Osteocyte (in vitro differentiated cells): ENCODE measurements around the gene GPR18. TPM values are rescaled to one million over a fixed set of nuclear protein-coding genes. Genes with fewer than 3 reads are reported as not detected.

Experiments used
- DNase-seq: peaks from one replicate; pipeline ENCODE4 v3.0.0; 2021; ENCODE audit warnings: mixed read lengths; ENCODE audit not compliant: unreplicated experiment; ENCODE audit errors: extremely low spot score
- H3K27ac Mint-ChIP-seq: one replicate; pipeline ENCODE4 v1.8.0; 2021; ENCODE audit warnings: mild to moderate bottlenecking, mixed read lengths; ENCODE audit not compliant: unreplicated experiment
- H3K27me3 Mint-ChIP-seq: one replicate; pipeline ENCODE4 v1.8.0; 2021; ENCODE audit warnings: mixed read lengths; ENCODE audit not compliant: unreplicated experiment
- H3K36me3 Mint-ChIP-seq: one replicate; pipeline ENCODE4 v1.8.0; 2021; ENCODE audit warnings: mixed read lengths; ENCODE audit not compliant: unreplicated experiment
- H3K4me1 Mint-ChIP-seq: one replicate; pipeline ENCODE4 v1.8.0; 2021; ENCODE audit warnings: mixed read lengths; ENCODE audit not compliant: unreplicated experiment
- H3K4me3 Mint-ChIP-seq: one replicate; pipeline ENCODE4 v1.8.0; 2021; ENCODE audit warnings: mild to moderate bottlenecking, moderate library complexity, mixed read lengths; ENCODE audit not compliant: unreplicated experiment
- H3K9me3 Mint-ChIP-seq: one replicate; pipeline ENCODE4 v1.8.0; 2021; ENCODE audit warnings: mixed read lengths; ENCODE audit not compliant: unreplicated experiment
- CTCF ChIP-seq: fragments of 200-600 bp; sonication (generic); IDR thresholded peaks from 2 replicates; pipeline ENCODE4 v1.5.0; 2021; ENCODE audit warnings: antibody characterized with exemption, mild to moderate bottlenecking, moderate library complexity
- total RNA-seq: library from RNA; stranded (reverse); gene quantifications from 2 replicates; pipeline ENCODE4 v1.2.1, GENCODE V29; 2021

Gene GPR18
- total RNA-seq, 1 donor from 2014 or later = not detected

- no peak for DNase-seq
- H3K27ac Mint-ChIP-seq = peak overlapping the region; percentile 36
- peaks cover 11% of the 10 kb centered on the region for H3K36me3 Mint-ChIP-seq
- TF ChIP-seq CTCF = no peak
- H3K4me1 Mint-ChIP-seq = peaks cover 20% of the 10 kb centered on the region
- H3K27me3 Mint-ChIP-seq = no peaks in the 10 kb centered on the region
- no peak overlapping the region for H3K4me3 Mint-ChIP-seq
- H3K9me3 Mint-ChIP-seq = peaks cover 14% of the 10 kb centered on the region
Observed at GRCh38 chr13:99227331-99227900, 30.8 kb downstream of the GPR18 start.

- peaks cover 20% of the 10 kb centered on the region for H3K4me1 Mint-ChIP-seq
Observed at GRCh38 chr13:99226513-99226912, 31.7 kb downstream of the GPR18 start.

GRCh38 chr13:99225078-99225477, 33.1 kb downstream of the GPR18 start:
- Mint-ChIP-seq H3K36me3 (peaks cover 16% of the 10 kb centered on the region), H3K4me3 (no peak overlapping the region), H3K4me1 (peaks cover 22% of the 10 kb centered on the region), H3K9me3 (peaks cover 19% of the 10 kb centered on the region), H3K27me3 (no peaks in the 10 kb centered on the region), H3K27ac (no peak overlapping the region)
- TF ChIP-seq CTCF = no peak
- no peak for DNase-seq

More at GRCh38 chr13:99226513-99226912, 31.7 kb downstream of the GPR18 start:
- Mint-ChIP-seq H3K36me3 (peaks cover 16% of the 10 kb centered on the region), H3K27ac (no peak overlapping the region), H3K27me3 (no peaks in the 10 kb centered on the region), H3K4me3 (no peak overlapping the region), H3K9me3 (peaks cover 19% of the 10 kb centered on the region)
- no peak for DNase-seq
- TF ChIP-seq CTCF = no peak

GRCh38 chr13:99224021-99224420, 34.2 kb downstream of the GPR18 start:
- no peak overlapping the region for H3K27ac Mint-ChIP-seq
- H3K36me3 Mint-ChIP-seq = peaks cover 16% of the 10 kb centered on the region
- no peak overlapping the region for H3K4me3 Mint-ChIP-seq
- no peaks in the 10 kb centered on the region for H3K27me3 Mint-ChIP-seq
- no peak for DNase-seq
- peaks cover 15% of the 10 kb centered on the region for H3K4me1 Mint-ChIP-seq
- no peak for TF ChIP-seq CTCF
- H3K9me3 Mint-ChIP-seq = peaks cover 19% of the 10 kb centered on the region

GRCh38 chr13:99223587-99223986, 34.6 kb downstream of the GPR18 start:
- DNase-seq = no peak
- no peak overlapping the region for H3K4me3 Mint-ChIP-seq
- H3K36me3 Mint-ChIP-seq = peaks cover 16% of the 10 kb centered on the region
- peaks cover 19% of the 10 kb centered on the region for H3K9me3 Mint-ChIP-seq
- peaks cover 13% of the 10 kb centered on the region for H3K4me1 Mint-ChIP-seq
- H3K27me3 Mint-ChIP-seq = no peaks in the 10 kb centered on the region
- no peak overlapping the region for H3K27ac Mint-ChIP-seq
- TF ChIP-seq CTCF = no peak
